Measurements from ENCODE around the gene TTI1. TPM values are rescaled to one million over a fixed set of nuclear protein-coding genes. Genes with fewer than 3 reads are reported as not detected.

Gene TTI1
- total RNA-seq, 1 donor from 2014 or later = 25.7 TPM

- FAIRE-seq (no peak), DNase-seq (ENCODE audit: low spot score in 2 of 2) (no peak)
These were observed 22.6 kb upstream of the TTI1 start for GRCh38 chr20:38055848-38056247.

- FAIRE-seq = no peak
- no peak for DNase-seq (ENCODE audit: low spot score in 2 of 2)
These were observed 22.0 kb upstream of the TTI1 start for GRCh38 chr20:38055294-38055693.

- no peak for FAIRE-seq
- no peak for DNase-seq (ENCODE audit: low spot score in 2 of 2)
These were observed 21.4 kb upstream of the TTI1 start for GRCh38 chr20:38054647-38055046.

- FAIRE-seq = no peak
- DNase-seq (ENCODE audit: low spot score in 2 of 2) = no peak
These were observed 19.6 kb upstream of the TTI1 start for GRCh38 chr20:38052870-38053269.

GRCh38 chr20:38050686-38051085 lies 17.4 kb upstream of the TTI1 start:
- FAIRE-seq = no peak
- DNase-seq (ENCODE audit: low spot score in 2 of 2) = no peak

- FAIRE-seq (no peak), DNase-seq (ENCODE audit: low spot score in 2 of 2) (no peak)
These were observed 16.5 kb upstream of the TTI1 start for GRCh38 chr20:38049800-38050199.

- DNase-seq (ENCODE audit: low spot score in 2 of 2) = no peak
- FAIRE-seq = no peak
These were observed 13.3 kb upstream of the TTI1 start for GRCh38 chr20:38046572-38046971.

- DNase-seq (ENCODE audit: low spot score in 2 of 2) (no peak), FAIRE-seq (no peak)
These were observed 11.4 kb upstream of the TTI1 start for GRCh38 chr20:38044685-38045084.

GRCh38 chr20:38043512-38044300 lies 10.4 kb upstream of the TTI1 start:
- DNase-seq (ENCODE audit: low spot score in 2 of 2) = no peak
- FAIRE-seq = no peak

GRCh38 chr20:38040276-38040675 lies 7.0 kb upstream of the TTI1 start:
- DNase-seq (ENCODE audit: low spot score in 2 of 2) (no peak), FAIRE-seq (no peak)

- FAIRE-seq (no peak), DNase-seq (ENCODE audit: low spot score in 2 of 2) (no peak)
These were observed 3.1 kb upstream of the TTI1 start for GRCh38 chr20:38036366-38036765.

GRCh38 chr20:38034961-38035360 lies 1.7 kb upstream of the TTI1 start:
- no peak for DNase-seq (ENCODE audit: low spot score in 2 of 2)
- FAIRE-seq = no peak

- FAIRE-seq = no peak
- DNase-seq (ENCODE audit: low spot score in 2 of 2) = no peak
These were observed 923 bp upstream of the TTI1 start for GRCh38 chr20:38034108-38034649.

GRCh38 chr20:38032585-38033329 lies 499 bp downstream of the TTI1 start:
- DNase-seq (ENCODE audit: low spot score in 2 of 2) (no peak), FAIRE-seq (no peak)

- FAIRE-seq (no peak), DNase-seq (ENCODE audit: low spot score in 2 of 2) (no peak)
These were observed 1.3 kb downstream of the TTI1 start for GRCh38 chr20:38031957-38032356.

- no peak for FAIRE-seq
- no peak for DNase-seq (ENCODE audit: low spot score in 2 of 2)
These were observed 3.8 kb downstream of the TTI1 start for GRCh38 chr20:38029453-38029852.

- FAIRE-seq (no peak), DNase-seq (ENCODE audit: low spot score in 2 of 2) (no peak)
These were observed 8.8 kb downstream of the TTI1 start for GRCh38 chr20:38024496-38024895.

- DNase-seq (ENCODE audit: low spot score in 2 of 2) (no peak), FAIRE-seq (no peak)
These were observed 9.9 kb downstream of the TTI1 start for GRCh38 chr20:38023181-38024001.

- no peak for FAIRE-seq
- no peak for DNase-seq (ENCODE audit: low spot score in 2 of 2)
These were observed 12.0 kb downstream of the TTI1 start for GRCh38 chr20:38021087-38021772.

- FAIRE-seq (no peak), DNase-seq (ENCODE audit: low spot score in 2 of 2) (no peak)
These were observed 14.9 kb downstream of the TTI1 start for GRCh38 chr20:38018385-38018784.

All from frontal cortex (tissue), 4 donors.